GM12878 (cell line): ENCODE results near the gene CGB2. TPM values are rescaled to one million over a fixed set of nuclear protein-coding genes. Genes with fewer than 3 reads are reported as not detected.

ENCODE experiments used
- ATAC-seq: fragments of 200-7000 bp; cut with Tn5 transposase; 3 replicates; pipeline ENCODE4 v1.9.1; 2020; ENCODE audit warnings: mild to moderate bottlenecking, moderate library complexity
- BruUV-seq: library from RNA; stranded (reverse); fragments of 400-500 nt; replicated peaks from 2 replicates; lab custom pipeline; 2021; lab: Mats Ljungman, UMichigan
- CTCF ChIA-PET: fragments of 300-600 bp; sonication (Branson Sonifier 250); formaldehyde crosslinking; extraction: SDS; loops from one replicate; lab custom pipeline; 2021; ENCODE audit warnings: inconsistent platforms; lab: Yijun Ruan, JAX
- POLR2A ChIA-PET: fragments of 350-600 bp; formaldehyde crosslinking; extraction: SDS; loops from one replicate; lab custom pipeline; 2021; ENCODE audit warnings: inconsistent platforms; lab: Charles Lee
- RAD21 ChIA-PET: fragments of 300-600 bp; sonication (Branson Sonifier 250); formaldehyde crosslinking; loops from one replicate; lab custom pipeline; 2023; ENCODE audit warnings: antibody characterized with exemption; ENCODE audit not compliant: unreplicated experiment; lab: Charles Lee
- SMC1A ChIA-PET: fragments of 300-600 bp; sonication (Branson Sonifier 250); formaldehyde crosslinking; loops from one replicate; lab custom pipeline; 2023; ENCODE audit not compliant: unreplicated experiment, uncharacterized antibody; lab: Charles Lee
- DNase-seq: peaks from one replicate; pipeline ENCODE4 v3.0.0-alpha.2; 2011; ENCODE audit warnings: low read depth, low spot score
- FAIRE-seq: peaks from 3 replicates; lab custom pipeline; 2011; peaks lifted over from hg19 to GRCh38; lab: Jason Lieb, UNC
- H2AFZ ChIP-seq: 2 replicates; pipeline ENCODE4 v1.6.0; 2011; ENCODE audit warnings: low read depth, low read length, control low read depth; ENCODE audit not compliant: control insufficient read depth
- H3K27ac ChIP-seq: 2 replicates; pipeline ENCODE4 v1.5.1; 2011; ENCODE audit warnings: control low read depth; ENCODE audit not compliant: control insufficient read depth, insufficient read depth
- H3K27me3 ChIP-seq, 2 experiments: replicated peaks in 1 of 2; 2 replicates each; pipeline versions ENCODE4 v1.6.0 to v1.6.1; 2011; ENCODE audit warnings: low read length in 1 of 2; ENCODE audit not compliant: control insufficient read depth in 2 of 2, insufficient read depth in 2 of 2
- H3K36me3 ChIP-seq, 2 experiments: 2 replicates each; pipeline ENCODE4 v1.5.1; 2011; ENCODE audit warnings: low read length in 1 of 2; ENCODE audit not compliant: control insufficient read depth in 2 of 2, insufficient read depth in 2 of 2
- H3K4me1 ChIP-seq: 2 replicates; pipeline ENCODE4 v1.6.1; 2011; ENCODE audit warnings: mild to moderate bottlenecking, low read length, moderate library complexity, mixed read lengths; ENCODE audit not compliant: control insufficient read depth, insufficient read depth
- H3K4me2 ChIP-seq: 2 replicates; pipeline ENCODE4 v1.6.0; 2011; ENCODE audit warnings: control low read depth; ENCODE audit not compliant: control insufficient read depth, insufficient read depth
- H3K4me3 ChIP-seq: fragments of 200-600 bp; sonication (generic); 2 replicates; pipeline ENCODE4 v1.5.1; 2016
- H3K79me2 ChIP-seq: 2 replicates; pipeline ENCODE4 v1.6.0; 2011; ENCODE audit warnings: low read length; ENCODE audit not compliant: control insufficient read depth, insufficient read depth
- H3K9ac ChIP-seq: 2 replicates; pipeline ENCODE4 v1.8.0; 2011; ENCODE audit warnings: low read length, control low read depth, mixed read lengths; ENCODE audit not compliant: control insufficient read depth, insufficient read depth
- H3K9me3 ChIP-seq: replicated peaks from 3 replicates; pipeline ENCODE4 v1.5.1; 2011; ENCODE audit warnings: mild to moderate bottlenecking, low read length; ENCODE audit not compliant: control insufficient read depth, insufficient read depth
- H4K20me1 ChIP-seq: 2 replicates; pipeline ENCODE4 v1.6.0; 2011; ENCODE audit not compliant: control insufficient read depth, insufficient read depth
- BCL11A ChIP-seq: IDR thresholded peaks from 2 replicates; pipeline ENCODE4 v1.6.1; 2011; ENCODE audit warnings: low read depth, low read length
- CBX3 ChIP-seq: fragments of 200-600 bp; sonication (generic); IDR thresholded peaks from 2 replicates; pipeline ENCODE4 v1.6.1; 2016; ENCODE audit warnings: low read depth, borderline replicate concordance
- EGR1 ChIP-seq, 2 experiments: IDR thresholded peaks; 1 replicate in 1 of 2; 2 replicates in 1 of 2; pipeline ENCODE4 v1.6.1; 2011 to 2012; ENCODE audit warnings: low read depth in 2 of 2, low read length in 2 of 2, borderline replicate concordance in 1 of 2, mild to moderate bottlenecking in 1 of 2, moderate library complexity in 1 of 2
- EZH2 ChIP-seq: IDR thresholded peaks from 2 replicates; pipeline ENCODE4 v1.6.1; 2012; ENCODE audit warnings: low read depth, mild to moderate bottlenecking, control low read depth, inconsistent platforms, low read length, borderline replicate concordance; ENCODE audit not compliant: control insufficient read depth
- GABPA ChIP-seq: IDR thresholded peaks from 2 replicates; pipeline ENCODE4 v1.6.1; 2014; ENCODE audit warnings: antibody characterized with exemption, low read depth, mild to moderate bottlenecking, inconsistent platforms
- HDAC6 ChIP-seq: fragments of 200-600 bp; sonication (generic); IDR thresholded peaks from one replicate; pipeline ENCODE4 v1.8.0; 2017; ENCODE audit warnings: antibody characterized with exemption; ENCODE audit not compliant: unreplicated experiment
- JUNB ChIP-seq: IDR thresholded peaks from 2 replicates; pipeline ENCODE4 v1.6.1; 2016; ENCODE audit warnings: antibody characterized with exemption, mild to moderate bottlenecking
- KAT2A ChIP-seq: conservative IDR thresholded peaks from 2 replicates; pipeline ENCODE4 v1.6.1; 2011; ENCODE audit warnings: low read depth, low read length; ENCODE audit not compliant: control insufficient read depth
- POU2F2 ChIP-seq: IDR thresholded peaks from 3 replicates; pipeline ENCODE4 v1.6.1; 2011; ENCODE audit warnings: low read depth, mild to moderate bottlenecking, low read length, borderline replicate concordance
- SIX5 ChIP-seq: IDR thresholded peaks from 2 replicates; pipeline ENCODE4 v1.6.1; 2011; ENCODE audit warnings: mild to moderate bottlenecking, low read depth, low read length, moderate library complexity; ENCODE audit not compliant: severe bottlenecking
- SMAD1 ChIP-seq: fragments of 450-650 bp; IDR thresholded peaks from 2 replicates; pipeline ENCODE4 v1.6.1; 2018; ENCODE audit warnings: mild to moderate bottlenecking, low read depth; ENCODE audit not compliant: partially characterized antibody
- SUPT20H ChIP-seq: IDR thresholded peaks from 2 replicates; pipeline ENCODE4 v1.6.1; 2011; ENCODE audit warnings: low read depth, mild to moderate bottlenecking, low read length, moderate library complexity, borderline replicate concordance; ENCODE audit not compliant: control insufficient read depth
- TARDBP ChIP-seq: IDR thresholded peaks from 2 replicates; pipeline ENCODE4 v1.6.1; 2016; ENCODE audit warnings: borderline replicate concordance
- TCF7 ChIP-seq: IDR thresholded peaks from 2 replicates; pipeline ENCODE4 v1.6.1; 2014; ENCODE audit warnings: antibody characterized with exemption, borderline replicate concordance
- USF1 ChIP-seq: IDR thresholded peaks from 2 replicates; pipeline ENCODE4 v1.6.1; 2011; ENCODE audit warnings: borderline replicate concordance, low read depth, mild to moderate bottlenecking, moderate library complexity, mixed read lengths, low read length; ENCODE audit not compliant: insufficient read depth; ENCODE audit errors: extremely low read length
- ZBTB11 ChIP-seq: fragments of 450-650 bp; formaldehyde crosslinking; IDR thresholded peaks from 2 replicates; pipeline ENCODE4 v1.5.0; 2022; ENCODE audit warnings: mild to moderate bottlenecking, missing genetic modification characterization
- ZNF24 ChIP-seq: fragments of 450-650 bp; IDR thresholded peaks from 2 replicates; pipeline ENCODE4 v1.6.1; 2017; ENCODE audit warnings: antibody characterized with exemption, mild to moderate bottlenecking
- WGBS: methylation state at CpG from one replicate; pipeline ENCODE4 v1.1.6; 2016; ENCODE audit warnings: low lambda C conversion rate; ENCODE audit not compliant: insufficient replicate concordance, insufficient coverage; ENCODE audit errors: missing lambda C conversion rate; 5-methylcytosine and 5-hydroxymethylcytosine counted together
- in situ Hi-C: fragments of 300-500 bp; cut with MboI; formaldehyde crosslinking; loops from 9 replicates; pipeline ENCODE4 v1.14.3; 2018; ENCODE audit warnings: mixed read lengths
- intact Hi-C: fragments of 100-400 bp; cut with micrococcal nuclease; formaldehyde crosslinking; loops from one replicate; pipeline ENCODE4 v1.14.2; 2022; ENCODE audit not compliant: unreplicated experiment
- polyA plus RNA-seq, 11 experiments: library from polyadenylated mRNA; depleted of rRNA in 4 of 11; unstranded in 6 of 11; stranded (reverse) in 5 of 11; fragments of >200 nt; fragmentation: Nextera tagmentation in 4 of 11; fragmentation: Illumina TruSeq in 1 of 11; extraction: Ambion mirVana in 4 of 11; extraction: Trizol in 1 of 11; gene quantifications; 1 replicate in 1 of 11; 2 replicates in 10 of 11; pipeline versions ENCODE4 v1.2.1 to v1.2.3, GENCODE V29; 2011 to 2016; ENCODE audit warnings: inconsistent platforms in 2 of 11, missing spikeins in 2 of 11, low read depth in 1 of 11
- total RNA-seq, 4 experiments: library from RNA; depleted of rRNA in 3 of 4; stranded (reverse); fragments of >200 nt in 3 of 4; fragmentation: Illumina TruSeq in 1 of 4; extraction: Trizol in 1 of 4; gene quantifications; 2 replicates each; pipeline versions ENCODE4 v1.2.1 to v1.2.3, GENCODE V29; 2013 to 2021

CGB2 gene
- total and polyA plus RNA-seq, 10 of the 15 experiments (the other 5 are each of a cell fraction or from before 2014, with no cell fraction given): 0.20 to 0.37 TPM; not detected in 8

GRCh38 chr19:48982280-48982679 is 49.4 kb upstream of the CGB2 start (continued):
- TF ChIP-seq GABPA: peak; percentile 63; the same call in 1 of the 2 replicates
- peak; percentile 92 for TF ChIP-seq SIX5
- no peak for TF ChIP-seq ZNF24
- no peak for TF ChIP-seq BCL11A
- no peak for TF ChIP-seq TARDBP
- no peak for TF ChIP-seq USF1

GRCh38 chr19:48985711-48986110 is 46.0 kb upstream of the CGB2 start:
- Histone ChIP-seq H3K4me2 (no peak overlapping the region), H2AFZ (no peak overlapping the region), H3K4me3 (no peak overlapping the region), H3K9ac (no peak overlapping the region), H3K27ac (no peak overlapping the region), H4K20me1 (no peaks in the 10 kb centered on the region), H3K9me3 (no peaks in the 10 kb centered on the region), H3K27me3 (no peaks in the 10 kb centered on the region), H3K79me2 (peaks cover 6% of the 10 kb centered on the region), H3K4me1 (peaks cover 3% of the 10 kb centered on the region), H3K36me3 (peaks cover 4 to 27% of the 10 kb centered on the region in 2 experiments; a peak in 3 of 4 replicates)
- POLR2A ChIA-PET: interaction anchor here (0.6 kb wide), 1 partner anchor 12 kb away, joined by 4 read pairs; no protein-coding TSS in a partner anchor
- in situ Hi-C loops (no loop called here), intact Hi-C loops (no loop called here)
- ATAC-seq (no peak), DNase-seq (no peak), FAIRE-seq (no peak)
- no TSS peak for BruUV-seq
- CTCF ChIA-PET: interaction anchor here (1.4 to 2.1 kb wide), 2 partner anchors 14 to 198 kb away, joined by 3 to 11 read pairs; no protein-coding TSS in a partner anchor
- WGBS: 94% methylated on average over 13 of the region's 13 CpGs
- RAD21 ChIA-PET: no interaction called here
- SMC1A ChIA-PET: no interaction called here
- TF ChIP-seq KAT2A (no peak), EZH2 (no peak), CBX3 (no peak), SUPT20H (no peak), SMAD1 (no peak), EGR1 (IDR thresholded peaks at IDR 0.05; ENCODE audit: borderline replicate concordance in 1 of 2, low read depth in 2 of 2, low read length in 2 of 2) (no peak), ZBTB11 (CRISPR knock-in tag) (no peak), HDAC6 (no peak), JUNB (no peak), TCF7 (no peak), POU2F2 (no peak)
